HG03045 (cell line): ENCODE data around the gene SAA2.
"Not testable (repeated sequence)": the region's sequence is repeated elsewhere in the genome, so short reads cannot be mapped to it uniquely, and the experiment has no call there.

Experiments used
- ATAC-seq: cut with Tn5 transposase; IDR thresholded peaks from one replicate; pipeline ENCODE4 v1.9.1; 2021; ENCODE audit warnings: mild to moderate bottlenecking, moderate library complexity; ENCODE audit not compliant: unreplicated experiment

SAA2 gene

GRCh38 chr11:18248561-18248960 lies at the start of gene SAA2:
TSS of gene SAA2 (minus strand) at chr11:18248668. CDS start at chr11:18248011, 657 bp downstream.
- no peak for ATAC-seq

GRCh38 chr11:18295316-18295715 lies 46.8 kb upstream of the SAA2 start:
- no peak for ATAC-seq

GRCh38 chr11:18294862-18295261 lies 46.4 kb upstream of the SAA2 start:
- ATAC-seq: no peak

- no peak for ATAC-seq
Measured at GRCh38 chr11:18288911-18289310, 40.4 kb upstream of the SAA2 start.

GRCh38 chr11:18285841-18286240 lies 37.4 kb upstream of the SAA2 start:
- ATAC-seq: no peak

- ATAC-seq: no peak
Measured at GRCh38 chr11:18282626-18283025, 34.2 kb upstream of the SAA2 start.

- ATAC-seq: peak; percentile 80
Measured at GRCh38 chr11:18280438-18281045, 32.1 kb upstream of the SAA2 start.

GRCh38 chr11:18277565-18278271 lies 29.2 kb upstream of the SAA2 start:
- no peak for ATAC-seq

- no peak for ATAC-seq
Measured at GRCh38 chr11:18271206-18271605, 22.7 kb upstream of the SAA2 start.

GRCh38 chr11:18270102-18270501 lies 21.6 kb upstream of the SAA2 start:
- no peak for ATAC-seq

GRCh38 chr11:18269252-18269651 lies 20.8 kb upstream of the SAA2 start:
- not testable (repeated sequence) for ATAC-seq

- peak; percentile 62 for ATAC-seq
Measured at GRCh38 chr11:18267335-18268133, 19.1 kb upstream of the SAA2 start.

GRCh38 chr11:18265949-18266348 lies 17.5 kb upstream of the SAA2 start, which contains the start of gene SAA1:
TSS of gene SAA1 (plus strand) at chr11:18266264. CDS start at chr11:18266888, 624 bp downstream.
- no peak for ATAC-seq

GRCh38 chr11:18264677-18265555 lies 16.4 kb upstream of the SAA2 start:
- ATAC-seq: no peak

- ATAC-seq: no peak
Measured at GRCh38 chr11:18264035-18264434, 15.6 kb upstream of the SAA2 start.

GRCh38 chr11:18262681-18263350 lies 14.3 kb upstream of the SAA2 start:
- ATAC-seq: not testable (repeated sequence)

- ATAC-seq: no peak
Measured at GRCh38 chr11:18261721-18262120, 13.3 kb upstream of the SAA2 start.

GRCh38 chr11:18259259-18259658 lies 10.8 kb upstream of the SAA2 start:
- ATAC-seq: no peak

GRCh38 chr11:18254781-18255361 lies 6.4 kb upstream of the SAA2 start:
- ATAC-seq: no peak
